Caco-2 (cell line): ENCODE results near the gene ZNF783. TPM values are rescaled to one million over a fixed set of nuclear protein-coding genes. Genes with fewer than 3 reads are reported as not detected.

Experiments
- BruUV-seq: library from RNA; stranded (reverse); fragments of 400-500 nt; replicated peaks from 2 replicates; lab custom pipeline; 2021; lab: Mats Ljungman, UMichigan
- CTCF ChIA-PET: fragments of 300-600 bp; sonication (Branson Sonifier 250); formaldehyde crosslinking; loops from one replicate; lab custom pipeline; 2022; ENCODE audit warnings: antibody characterized with exemption; lab: Charles Lee
- POLR2A ChIA-PET: fragments of 300-600 bp; sonication (Branson Sonifier 250); formaldehyde crosslinking; loops from one replicate; lab custom pipeline; 2022; ENCODE audit warnings: antibody characterized with exemption; lab: Charles Lee
- DNase-seq, 2 experiments: peaks; one replicate each; pipeline versions ENCODE4 v3.0.0 to v3.0.0-alpha.2; 2020 to 2022
- H3K27me3 ChIP-seq: replicated peaks from 2 replicates; pipeline ENCODE4 v1.6.0; 2011; ENCODE audit warnings: low read length; ENCODE audit not compliant: control insufficient read depth, insufficient read depth
- H3K36me3 ChIP-seq: 2 replicates; pipeline ENCODE4 v1.5.1; 2011; ENCODE audit warnings: low read length; ENCODE audit not compliant: control insufficient read depth, insufficient read depth
- H3K4me1 ChIP-seq: fragments of 250-450 bp; sonication (Bioruptor Pico); 2 replicates; pipeline ENCODE4 v1.5.1; 2020; ENCODE audit warnings: mild to moderate bottlenecking
- H3K4me3 ChIP-seq: 2 replicates; pipeline ENCODE4 v1.5.1; 2011; ENCODE audit warnings: low read depth, mild to moderate bottlenecking, control low read depth, low read length
- H3K9me3 ChIP-seq: fragments of 250-450 bp; sonication (Bioruptor Pico); 2 replicates; pipeline ENCODE4 v1.5.1; 2020; ENCODE audit warnings: mild to moderate bottlenecking, moderate library complexity
- H3K27ac Mint-ChIP-seq: one replicate; pipeline ENCODE4 v1.8.0; 2022; ENCODE audit warnings: mixed read lengths; ENCODE audit not compliant: unreplicated experiment
- H3K27me3 Mint-ChIP-seq: one replicate; pipeline ENCODE4 v1.8.0; 2022; ENCODE audit warnings: mixed read lengths; ENCODE audit not compliant: insufficient read depth, unreplicated experiment
- H3K36me3 Mint-ChIP-seq: one replicate; pipeline ENCODE4 v1.8.0; 2022; ENCODE audit warnings: mild to moderate bottlenecking, mixed read lengths; ENCODE audit not compliant: insufficient read depth, unreplicated experiment
- H3K4me1 Mint-ChIP-seq: one replicate; pipeline ENCODE4 v1.8.0; 2022; ENCODE audit warnings: low read depth, mixed read lengths; ENCODE audit not compliant: unreplicated experiment
- H3K4me3 Mint-ChIP-seq: one replicate; pipeline ENCODE4 v1.8.0; 2022; ENCODE audit warnings: mild to moderate bottlenecking, moderate library complexity, mixed read lengths; ENCODE audit not compliant: unreplicated experiment
- H3K9me3 Mint-ChIP-seq: one replicate; pipeline ENCODE4 v1.8.0; 2022; ENCODE audit warnings: mixed read lengths; ENCODE audit not compliant: unreplicated experiment
- CTCF ChIP-seq, 2 experiments: fragments of 200-600 bp in 1 of 2; IDR thresholded peaks; 1 replicate in 1 of 2; 2 replicates in 1 of 2; pipeline versions ENCODE4 v1.5.1 to v1.8.0; 2011 to 2022; ENCODE audit warnings: antibody characterized with exemption in 1 of 2, control low read depth in 1 of 2, inconsistent platforms in 1 of 2, low read depth in 1 of 2, low read length in 1 of 2, mild to moderate bottlenecking in 1 of 2, moderate library complexity in 1 of 2; ENCODE audit not compliant: insufficient read depth in 1 of 2, severe bottlenecking in 1 of 2, unreplicated experiment in 1 of 2
- intact Hi-C: fragments of 100-400 bp; cut with micrococcal nuclease; formaldehyde crosslinking; loops from one replicate; pipeline ENCODE4 v1.10.0; 2022; ENCODE audit not compliant: unreplicated experiment
- total RNA-seq: library from RNA; stranded (reverse); gene quantifications from 2 replicates; pipeline ENCODE4 v1.2.3, GENCODE V29; 2022

The ZNF783 gene
- total RNA-seq, 1 experiment from 2014 or later: 27.3 TPM

DNA sequence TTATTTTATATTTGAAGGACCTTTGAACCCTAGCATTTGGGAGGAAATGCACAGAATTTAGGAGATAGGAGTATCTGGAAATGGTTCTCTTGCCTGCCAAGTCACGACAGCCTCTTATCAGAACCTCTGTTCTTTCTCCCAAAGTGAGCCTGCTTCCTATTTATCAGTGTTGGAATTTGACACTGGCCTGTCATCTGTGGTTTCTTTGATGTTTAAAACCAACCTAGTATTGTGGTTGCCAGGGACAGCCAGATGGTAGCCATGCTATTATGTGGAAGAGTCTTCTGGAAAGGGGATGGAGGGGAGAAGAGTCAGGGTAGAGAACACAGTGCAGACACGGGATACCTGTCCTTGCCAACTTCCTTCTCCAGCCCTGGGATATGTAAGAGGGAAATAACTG, 45.6 kb upstream of the ZNF783 start:
- no peak for TF ChIP-seq CTCF (IDR thresholded peaks at IDR 0.05; ENCODE audit: insufficient read depth in 1 of 2, low read depth in 1 of 2, low read length in 1 of 2, severe bottlenecking in 1 of 2, unreplicated experiment in 1 of 2)
- no peaks in the 10 kb centered on the region for H3K27me3 ChIP-seq
- Mint-ChIP-seq H3K27ac (no peak overlapping the region), H3K9me3 (no peaks in the 10 kb centered on the region), H3K27me3 (no peaks in the 10 kb centered on the region), H3K4me3 (no peak overlapping the region), H3K4me1 (no peaks in the 10 kb centered on the region), H3K36me3 (peaks cover 87% of the 10 kb centered on the region)
- H3K4me3 ChIP-seq: no peak overlapping the region
- peaks cover 2% of the 10 kb centered on the region for H3K36me3 ChIP-seq
- POLR2A ChIA-PET: no interaction called here
- no peak for DNase-seq
- CTCF ChIA-PET: no interaction called here
- H3K4me1 ChIP-seq: peaks cover 7% of the 10 kb centered on the region; the same call in 1 of the 2 replicates
- no TSS peak for BruUV-seq
- no peaks in the 10 kb centered on the region for H3K9me3 ChIP-seq
- intact Hi-C loops: no loop called here

DNA sequence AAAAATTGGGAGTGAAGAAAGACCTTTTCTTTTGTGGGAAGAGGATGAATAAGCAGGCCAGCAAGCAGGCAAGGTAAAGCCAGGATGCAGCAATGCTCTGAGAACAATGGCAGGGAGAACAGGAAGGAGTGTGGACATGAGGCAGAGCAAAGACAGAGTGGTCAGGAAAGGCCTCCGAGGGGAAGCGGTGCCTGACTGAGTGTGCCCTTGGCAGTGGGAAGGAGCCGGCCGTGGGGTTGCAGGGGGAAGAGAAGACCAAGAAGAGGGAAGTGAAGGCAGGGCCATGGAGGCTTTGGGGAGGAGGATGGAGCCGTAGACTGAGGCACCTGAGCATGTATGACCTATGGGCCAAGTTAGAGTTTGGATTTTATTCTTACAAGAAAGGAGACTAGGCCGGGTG, 44.4 kb upstream of the ZNF783 start:
- no peak for TF ChIP-seq CTCF (IDR thresholded peaks at IDR 0.05; ENCODE audit: insufficient read depth in 1 of 2, low read depth in 1 of 2, low read length in 1 of 2, severe bottlenecking in 1 of 2, unreplicated experiment in 1 of 2)
- no peak for DNase-seq
- POLR2A ChIA-PET: no interaction called here
- H3K36me3 ChIP-seq: peaks cover 2% of the 10 kb centered on the region
- intact Hi-C loops: no loop called here
- Mint-ChIP-seq H3K27ac (no peak overlapping the region), H3K9me3 (no peaks in the 10 kb centered on the region), H3K36me3 (peaks cover 81% of the 10 kb centered on the region), H3K27me3 (no peaks in the 10 kb centered on the region), H3K4me1 (no peaks in the 10 kb centered on the region), H3K4me3 (no peak overlapping the region)
- H3K9me3 ChIP-seq: no peaks in the 10 kb centered on the region
- BruUV-seq: no TSS peak
- CTCF ChIA-PET: no interaction called here
- peaks cover 7% of the 10 kb centered on the region; the same call in 1 of the 2 replicates for H3K4me1 ChIP-seq
- H3K27me3 ChIP-seq: no peaks in the 10 kb centered on the region
- no peak overlapping the region for H3K4me3 ChIP-seq

- no peaks in the 10 kb centered on the region for H3K4me1 Mint-ChIP-seq
- Histone ChIP-seq H3K4me3 (no peak overlapping the region), H3K36me3 (no peaks in the 10 kb centered on the region; the same call in 1 of the 2 replicates), H3K27me3 (no peaks in the 10 kb centered on the region), H3K9me3 (no peaks in the 10 kb centered on the region), H3K4me1 (peaks cover 7% of the 10 kb centered on the region; the same call in 1 of the 2 replicates)
- H3K4me3 Mint-ChIP-seq: no peak overlapping the region
- no peak for TF ChIP-seq CTCF (IDR thresholded peaks at IDR 0.05; ENCODE audit: insufficient read depth in 1 of 2, low read depth in 1 of 2, low read length in 1 of 2, severe bottlenecking in 1 of 2, unreplicated experiment in 1 of 2)
- no peak for DNase-seq
- no peaks in the 10 kb centered on the region for H3K27me3 Mint-ChIP-seq
- no peak overlapping the region for H3K27ac Mint-ChIP-seq
- ChIA-PET POLR2A (no interaction called here), CTCF (no interaction called here)
- BruUV-seq: no TSS peak
- peaks cover 70% of the 10 kb centered on the region for H3K36me3 Mint-ChIP-seq
- no peaks in the 10 kb centered on the region for H3K9me3 Mint-ChIP-seq
- intact Hi-C loops: no loop called here
Observed at GRCh38 chr7:149218469-149219420, 43.3 kb upstream of the ZNF783 start.
